Subcutaneous adipose tissue (tissue), 4 donors: ENCODE results near the gene LY6G6C. TPM values are rescaled to one million over a fixed set of nuclear protein-coding genes. Genes with fewer than 3 reads are reported as not detected.

Source experiments
- CTCF ChIP-seq: fragments of 450-650 bp; IDR thresholded peaks from one replicate; pipeline ENCODE4 v1.5.1; 2016; ENCODE audit warnings: low read depth, mild to moderate bottlenecking, control low read depth, antibody characterized with exemption, moderate library complexity
- total RNA-seq, 4 donors: library from RNA; depleted of rRNA; stranded (reverse); fragments of >200 nt; gene quantifications; one replicate each; pipeline ENCODE4 v1.1.0, GENCODE V29; 2016

Gene LY6G6C
- total RNA-seq, 4 donors from 2014 or later, result not detected

GRCh38 chr6:31697555-31697954 is 24.0 kb downstream of the LY6G6C start:
- TF ChIP-seq CTCF, result no peak

GRCh38 chr6:31693535-31693934 is 28.0 kb downstream of the LY6G6C start:
- no peak for TF ChIP-seq CTCF

- no peak for TF ChIP-seq CTCF
Measured at GRCh38 chr6:31692886-31693285, 28.7 kb downstream of the LY6G6C start.

- no peak for TF ChIP-seq CTCF
Measured at GRCh38 chr6:31692353-31692752, 29.2 kb downstream of the LY6G6C start.

- no peak for TF ChIP-seq CTCF
Measured at GRCh38 chr6:31691564-31692108, 29.9 kb downstream of the LY6G6C start.

- TF ChIP-seq CTCF, result no peak
Measured at GRCh38 chr6:31691078-31691463, 30.5 kb downstream of the LY6G6C start.

- no peak for TF ChIP-seq CTCF
Measured at GRCh38 chr6:31690231-31691077, 31.1 kb downstream of the LY6G6C start.
